ENCODE data around the gene USP13. TPM values are rescaled to one million over a fixed set of nuclear protein-coding genes. Genes with fewer than 3 reads are reported as not detected.
"Not testable (repeated sequence)": the region's sequence is repeated elsewhere in the genome, so short reads cannot be mapped to it uniquely, and the experiment has no call there.

Gene USP13
- total RNA-seq, 1 donor from 2014 or later: 13.3 TPM

GRCh38 chr3:179738998-179739397 lies 86.2 kb downstream of the USP13 start:
- no peak for DNase-seq

- no peak for DNase-seq
These were observed 87.2 kb downstream of the USP13 start for GRCh38 chr3:179739816-179740594.

- DNase-seq: no peak
These were observed 91.1 kb downstream of the USP13 start for GRCh38 chr3:179743913-179744312.

- DNase-seq: no peak
These were observed 91.8 kb downstream of the USP13 start for GRCh38 chr3:179744667-179745066.

- DNase-seq: no peak
These were observed 92.2 kb downstream of the USP13 start for GRCh38 chr3:179745079-179745478.

- DNase-seq: no peak
These were observed 92.9 kb downstream of the USP13 start for GRCh38 chr3:179745716-179746115.

GRCh38 chr3:179750720-179751328 lies 98.0 kb downstream of the USP13 start:
- DNase-seq: no peak

GRCh38 chr3:179760944-179761343 lies 108.1 kb downstream of the USP13 start:
- peak; percentile 2 for DNase-seq

GRCh38 chr3:179765396-179765795 lies 112.6 kb downstream of the USP13 start:
- DNase-seq: no peak

GRCh38 chr3:179766416-179767133 lies 113.7 kb downstream of the USP13 start:
- DNase-seq: no peak

GRCh38 chr3:179768080-179768479 lies 115.2 kb downstream of the USP13 start:
- peak; percentile 12 for DNase-seq

- DNase-seq: no peak
These were observed 116.8 kb downstream of the USP13 start for GRCh38 chr3:179769411-179770247.

GRCh38 chr3:179771797-179772196 lies 119.0 kb downstream of the USP13 start:
- DNase-seq: no peak

- DNase-seq: no peak
These were observed 119.5 kb downstream of the USP13 start for GRCh38 chr3:179772297-179772696.

GRCh38 chr3:179775416-179776122 lies 122.7 kb downstream of the USP13 start:
- no peak for DNase-seq

- DNase-seq: not testable (repeated sequence)
These were observed 130.0 kb downstream of the USP13 start for GRCh38 chr3:179782841-179783240.

GRCh38 chr3:179788996-179789395 lies 136.2 kb downstream of the USP13 start:
- no peak for DNase-seq

- no peak for DNase-seq
These were observed 139.0 kb downstream of the USP13 start for GRCh38 chr3:179791793-179792192.

GRCh38 chr3:179794355-179794754 lies 141.5 kb downstream of the USP13 start:
- no peak for DNase-seq

GRCh38 chr3:179796421-179796820 lies 143.6 kb downstream of the USP13 start:
- DNase-seq: no peak

- no peak for DNase-seq
These were observed 144.4 kb downstream of the USP13 start for GRCh38 chr3:179797192-179797591.

GRCh38 chr3:179801263-179801662 lies 148.4 kb downstream of the USP13 start:
- DNase-seq: no peak
